ENCODE data around the gene SORCS1.

- TF ChIP-seq CTCF (IDR thresholded peaks at IDR 0.05) (no peak), POLR2AphosphoS5 (IDR thresholded peaks at IDR 0.05) (no peak), POLR2A (IDR thresholded peaks at IDR 0.05; ENCODE audit: low read depth) (no peak), EP300 (IDR thresholded peaks at IDR 0.05) (no peak)
Measured at GRCh38 chr10:107054469-107055156, 109.9 kb downstream of the SORCS1 start.

All from esophagus muscularis mucosa (tissue), 4 donors.